Measurements from ENCODE around the gene PSMG1. TPM values are rescaled to one million over a fixed set of nuclear protein-coding genes. Genes with fewer than 3 reads are reported as not detected.

The PSMG1 gene
- total RNA-seq, 3 donors from 2014 or later = 66.4 to 95.3 (median 88.8) TPM

DNA sequence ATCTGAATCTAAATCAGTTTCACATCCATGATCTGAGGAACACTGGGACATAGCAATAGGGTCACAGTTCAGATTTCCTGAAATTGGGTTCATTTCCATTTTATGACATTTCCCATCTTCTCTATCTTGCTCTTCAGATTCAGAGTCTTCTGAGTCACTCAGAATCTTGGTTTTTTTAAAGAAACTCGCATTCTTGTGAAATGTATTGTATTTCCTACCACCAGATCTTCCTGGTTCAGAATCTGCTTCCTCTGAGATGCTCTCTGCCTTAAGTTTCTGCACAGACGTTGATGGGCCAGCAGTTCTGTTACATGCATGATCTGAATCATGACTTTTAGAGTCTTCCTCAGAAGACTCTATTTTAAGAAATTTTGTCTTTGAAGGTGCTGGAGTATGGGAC lies 15.5 kb upstream of the PSMG1 start:
- Mint-ChIP-seq H3K4me3 (no peak overlapping the region), H3K36me3 (ENCODE audit: insufficient read depth) (peaks cover 57% of the 10 kb centered on the region), H3K9me3 (no peaks in the 10 kb centered on the region), H3K27me3 (ENCODE audit: low read depth) (no peaks in the 10 kb centered on the region), H3K4me1 (ENCODE audit: low read depth) (peaks cover 18% of the 10 kb centered on the region)
- DNase-seq = no peak
- ATAC-seq = no peak

DNA sequence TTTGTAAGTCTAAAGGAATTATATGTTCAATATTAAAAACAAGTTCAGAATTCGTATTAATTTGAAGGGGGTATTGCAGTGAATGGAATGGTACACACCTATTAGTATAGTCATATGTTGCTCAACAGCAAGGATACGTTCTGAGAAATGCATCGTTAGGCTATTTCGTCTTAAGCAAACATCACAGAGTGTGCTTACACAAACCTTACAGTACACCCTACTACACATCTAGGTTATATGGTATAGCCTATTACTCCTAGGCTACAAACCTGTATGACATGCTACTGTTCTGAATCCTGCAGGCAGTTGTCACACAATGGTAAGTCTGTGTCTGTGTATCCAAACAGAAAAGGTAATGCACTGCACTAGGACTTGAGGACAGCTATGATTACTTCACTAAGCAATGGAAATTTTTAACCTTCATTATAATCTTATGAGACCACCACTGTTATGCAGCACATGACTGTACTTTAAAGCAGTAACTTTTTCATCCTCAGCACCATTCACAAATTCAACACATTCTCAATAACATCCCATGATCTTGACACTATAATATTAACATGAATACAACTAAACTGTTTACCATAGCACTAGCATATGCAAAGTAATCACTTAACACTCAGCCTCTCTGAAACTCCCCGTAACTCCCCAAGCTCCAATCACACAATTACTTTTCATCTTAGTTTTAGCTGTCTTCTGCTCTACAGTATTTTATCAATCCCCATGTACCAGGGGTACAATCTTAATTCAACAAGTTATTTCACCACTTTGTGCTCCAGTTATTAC lies 14.4 kb upstream of the PSMG1 start:
- H3K36me3 Mint-ChIP-seq (ENCODE audit: insufficient read depth) = peaks cover 56% of the 10 kb centered on the region
- H3K9me3 Mint-ChIP-seq = no peaks in the 10 kb centered on the region
- DNase-seq (no peak), ATAC-seq (no peak)
- H3K4me1 Mint-ChIP-seq (ENCODE audit: low read depth) = peaks cover 18% of the 10 kb centered on the region
- H3K27me3 Mint-ChIP-seq (ENCODE audit: low read depth) = no peaks in the 10 kb centered on the region
- H3K4me3 Mint-ChIP-seq = no peak overlapping the region

DNA sequence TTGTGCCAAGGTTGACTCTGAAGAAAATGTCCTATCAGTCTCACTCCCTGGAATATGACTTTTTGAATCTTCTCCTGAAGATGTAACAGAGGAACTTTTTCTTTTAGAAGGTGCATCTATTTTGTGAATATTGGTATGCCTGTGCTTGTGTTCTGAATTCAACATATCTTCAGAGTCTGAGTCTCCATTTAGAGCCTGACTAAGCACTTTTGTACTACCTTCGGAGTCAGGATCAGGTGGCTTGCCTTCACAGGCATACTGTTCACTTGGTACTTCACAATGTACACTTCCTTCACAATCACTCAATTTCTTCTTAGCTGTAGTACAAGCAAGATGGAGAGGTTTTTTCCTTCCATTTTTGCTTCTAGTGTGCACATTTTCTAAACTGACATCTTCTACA lies 13.6 kb upstream of the PSMG1 start:
- H3K27me3 Mint-ChIP-seq (ENCODE audit: low read depth) = no peaks in the 10 kb centered on the region
- peaks cover 18% of the 10 kb centered on the region for H3K4me1 Mint-ChIP-seq (ENCODE audit: low read depth)
- no peak for ATAC-seq
- H3K4me3 Mint-ChIP-seq = no peak overlapping the region
- H3K9me3 Mint-ChIP-seq = no peaks in the 10 kb centered on the region
- peaks cover 53% of the 10 kb centered on the region for H3K36me3 Mint-ChIP-seq (ENCODE audit: insufficient read depth)
- DNase-seq = no peak

DNA sequence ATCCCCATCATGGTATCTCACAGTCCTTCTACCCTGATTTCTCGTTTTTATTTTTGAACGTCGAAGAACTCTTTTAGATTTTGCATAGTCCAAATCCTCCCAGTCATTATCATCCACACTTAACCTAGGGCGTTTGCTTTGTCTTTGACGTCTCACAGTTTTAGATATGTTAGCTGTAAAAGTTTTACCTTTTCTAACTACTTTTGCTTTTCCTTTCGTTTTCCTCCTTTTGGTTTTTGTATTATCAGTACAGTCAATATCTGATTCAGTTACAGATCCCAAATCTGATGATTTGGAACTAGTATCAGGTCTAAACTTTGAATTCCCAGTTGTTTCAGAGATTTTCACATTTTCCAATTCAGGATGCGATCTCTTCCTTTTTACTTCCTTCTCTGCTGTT lies 13.1 kb upstream of the PSMG1 start:
- H3K36me3 Mint-ChIP-seq (ENCODE audit: insufficient read depth) = peaks cover 48% of the 10 kb centered on the region
- H3K9me3 Mint-ChIP-seq = no peaks in the 10 kb centered on the region
- H3K4me1 Mint-ChIP-seq (ENCODE audit: low read depth) = peaks cover 18% of the 10 kb centered on the region
- DNase-seq = no peak
- ATAC-seq = peak in 1 of 2 donors; percentile 61
- no peaks in the 10 kb centered on the region for H3K27me3 Mint-ChIP-seq (ENCODE audit: low read depth)
- peak overlapping the region; percentile 24 for H3K4me3 Mint-ChIP-seq

DNA sequence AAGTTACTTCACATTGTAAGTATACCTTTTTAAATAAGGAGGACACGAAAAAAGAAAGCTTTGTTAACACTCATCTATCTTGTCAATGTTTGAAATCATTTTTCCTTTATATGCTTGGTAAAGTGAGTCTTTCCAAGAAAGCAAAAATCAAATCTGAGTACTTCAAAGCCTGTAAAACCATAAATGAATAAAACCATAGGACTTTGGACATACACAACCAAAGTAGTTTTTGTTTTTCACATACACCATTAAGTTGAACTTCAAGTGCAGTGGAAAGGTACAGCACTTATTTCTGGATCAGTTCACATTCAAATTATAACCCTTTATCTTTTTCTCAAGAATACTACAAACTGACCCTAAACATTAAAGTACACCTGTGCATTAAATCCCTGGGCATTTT lies 10.1 kb upstream of the PSMG1 start:
- Mint-ChIP-seq H3K9me3 (no peaks in the 10 kb centered on the region), H3K36me3 (ENCODE audit: insufficient read depth) (peaks cover 34% of the 10 kb centered on the region), H3K27me3 (ENCODE audit: low read depth) (no peaks in the 10 kb centered on the region), H3K4me3 (no peak overlapping the region), H3K4me1 (ENCODE audit: low read depth) (peaks cover 36% of the 10 kb centered on the region)
- no peak for DNase-seq
- no peak for ATAC-seq

DNA sequence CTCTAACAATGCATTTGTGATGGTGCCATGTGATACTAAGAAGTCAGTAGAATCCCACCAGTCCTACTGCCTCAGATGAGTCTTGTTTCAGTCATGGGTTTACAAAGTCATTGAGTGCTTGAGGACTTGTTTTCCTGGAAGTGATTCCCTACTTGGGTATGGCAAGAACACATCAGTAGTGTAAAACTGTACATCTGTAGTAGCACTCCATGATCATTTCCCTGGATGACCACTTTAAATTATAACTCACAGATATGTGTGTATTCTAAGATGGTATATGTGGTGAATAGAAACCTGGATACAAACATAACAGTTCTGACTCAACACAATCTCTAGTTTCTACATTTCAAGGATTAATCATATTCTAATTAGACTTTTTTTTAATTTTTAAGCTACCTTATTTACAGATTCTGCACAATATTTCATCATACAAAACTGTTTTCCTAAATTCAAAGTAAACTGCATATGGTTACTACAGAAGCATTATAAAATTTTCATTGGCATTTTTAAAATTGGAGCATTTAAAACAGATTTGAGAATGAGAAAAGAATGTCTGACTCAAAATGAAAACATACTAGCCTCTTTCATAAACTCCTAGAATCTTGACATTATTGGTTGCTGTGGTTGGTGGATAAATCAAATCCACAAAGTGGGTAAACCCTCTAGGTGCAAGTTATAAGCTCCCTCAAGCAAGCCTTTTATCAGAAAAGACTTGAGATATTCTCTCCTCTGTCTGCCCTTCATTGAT lies 6.8 kb upstream of the PSMG1 start:
- Mint-ChIP-seq H3K9me3 (no peaks in the 10 kb centered on the region), H3K4me3 (no peak overlapping the region), H3K27me3 (ENCODE audit: low read depth) (no peaks in the 10 kb centered on the region), H3K4me1 (ENCODE audit: low read depth) (peaks cover 42% of the 10 kb centered on the region), H3K36me3 (ENCODE audit: insufficient read depth) (peaks cover 10% of the 10 kb centered on the region)
- DNase-seq (no peak), ATAC-seq (peak; percentile 78 to 89)

DNA sequence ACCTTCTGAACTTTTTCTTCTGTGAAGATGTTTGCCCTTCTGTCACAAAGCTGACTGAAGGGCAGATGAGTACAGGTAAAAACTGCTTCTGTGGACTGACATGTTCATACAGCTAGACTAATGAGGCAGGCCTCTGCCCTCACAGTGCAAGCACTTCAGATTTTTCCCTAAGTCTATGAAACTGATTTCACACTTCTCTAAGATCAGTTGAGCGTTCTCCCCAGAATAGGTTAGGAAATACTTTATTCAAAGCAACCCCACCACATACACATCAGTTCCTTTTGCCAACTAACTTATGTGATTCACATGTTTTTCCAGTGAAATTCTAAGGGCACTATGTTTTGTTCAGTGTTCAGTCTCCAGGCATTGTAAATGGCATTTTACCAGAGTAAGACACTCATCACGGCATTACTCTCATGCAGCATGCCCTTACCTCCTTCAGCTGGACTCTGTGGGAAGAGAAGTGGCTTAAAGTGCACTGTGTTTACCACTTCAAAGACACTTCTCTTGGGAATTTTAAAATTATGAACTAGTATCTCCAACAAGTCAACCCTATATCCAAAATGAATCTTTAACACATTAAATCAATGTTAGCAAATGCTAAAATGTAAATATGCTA lies 5.4 kb upstream of the PSMG1 start:
- Mint-ChIP-seq H3K36me3 (ENCODE audit: insufficient read depth) (peaks cover 4% of the 10 kb centered on the region), H3K9me3 (no peaks in the 10 kb centered on the region), H3K4me3 (no peak overlapping the region), H3K4me1 (ENCODE audit: low read depth) (peaks cover 51% of the 10 kb centered on the region), H3K27me3 (ENCODE audit: low read depth) (no peaks in the 10 kb centered on the region)
- ATAC-seq (peak; percentile 2 to 27), DNase-seq (no peak)

DNA sequence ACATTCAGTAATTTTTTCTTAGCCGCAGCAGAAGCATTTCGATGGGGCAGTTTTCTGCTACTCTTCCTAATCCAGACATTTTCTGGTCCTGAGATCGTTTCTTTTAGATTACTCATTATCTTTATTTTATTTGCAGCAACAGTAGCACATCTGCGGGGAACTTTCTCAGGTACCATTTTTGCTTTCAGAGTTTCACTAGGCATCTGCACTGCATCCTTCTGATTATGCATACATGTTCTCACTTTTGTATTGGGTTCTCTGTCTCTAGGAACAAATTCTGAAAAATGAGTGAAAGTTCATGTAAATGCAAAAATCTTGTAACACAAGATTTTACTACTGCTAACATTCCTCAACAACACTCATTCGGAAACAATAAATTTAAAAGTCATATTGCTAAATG lies 3.9 kb upstream of the PSMG1 start:
- Mint-ChIP-seq H3K27me3 (ENCODE audit: low read depth) (no peaks in the 10 kb centered on the region), H3K36me3 (ENCODE audit: insufficient read depth) (no peaks in the 10 kb centered on the region), H3K9me3 (no peaks in the 10 kb centered on the region), H3K4me1 (ENCODE audit: low read depth) (peaks cover 56% of the 10 kb centered on the region), H3K4me3 (no peak overlapping the region)
- ATAC-seq (no peak), DNase-seq (no peak)

DNA sequence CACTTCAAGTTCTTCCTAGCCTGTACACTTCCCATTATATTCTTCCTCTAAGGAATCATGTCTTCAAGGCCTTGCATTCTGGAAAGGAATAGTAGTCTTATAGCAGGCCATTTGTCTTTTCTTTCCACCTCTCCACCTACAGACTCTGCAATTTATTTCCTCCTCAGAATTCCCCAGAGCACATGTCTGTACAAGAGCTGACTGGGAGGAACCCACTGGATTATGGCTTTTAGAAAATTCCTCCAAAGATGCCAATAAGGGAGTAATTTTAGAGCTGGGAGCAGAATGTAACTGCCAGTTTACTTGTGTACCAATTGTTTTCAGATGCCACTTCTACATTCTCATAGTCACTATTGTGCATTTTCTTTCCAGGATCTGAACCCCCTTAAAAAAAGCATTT lies 3.4 kb upstream of the PSMG1 start:
- Mint-ChIP-seq H3K27me3 (ENCODE audit: low read depth) (no peaks in the 10 kb centered on the region), H3K4me3 (no peak overlapping the region), H3K36me3 (ENCODE audit: insufficient read depth) (no peaks in the 10 kb centered on the region), H3K9me3 (no peaks in the 10 kb centered on the region), H3K4me1 (ENCODE audit: low read depth) (peaks cover 61% of the 10 kb centered on the region)
- DNase-seq (no peak), ATAC-seq (no peak)

DNA sequence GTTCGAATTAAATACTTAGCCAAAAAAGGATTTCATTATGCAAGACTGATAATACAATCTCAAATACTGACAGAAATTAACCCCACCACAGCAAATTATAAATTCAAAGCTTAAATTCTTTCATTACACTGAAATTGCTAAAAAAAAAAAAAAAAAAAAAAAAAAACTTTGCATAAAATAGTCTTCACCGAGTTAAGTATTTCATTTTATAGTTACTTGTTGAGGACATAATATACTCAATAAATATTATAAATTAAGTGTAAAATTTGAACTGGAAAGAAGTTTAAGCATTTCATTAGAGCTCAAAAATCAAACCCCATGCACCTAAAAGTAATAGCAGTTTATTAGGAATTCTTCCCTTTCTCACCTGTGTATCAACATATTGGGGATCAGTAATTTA lies 1.9 kb upstream of the PSMG1 start:
- DNase-seq (no peak), ATAC-seq (no peak)
- Mint-ChIP-seq H3K9me3 (no peaks in the 10 kb centered on the region), H3K36me3 (ENCODE audit: insufficient read depth) (peaks cover 6% of the 10 kb centered on the region), H3K27me3 (ENCODE audit: low read depth) (no peaks in the 10 kb centered on the region), H3K4me3 (no peak overlapping the region), H3K4me1 (ENCODE audit: low read depth) (peaks cover 62% of the 10 kb centered on the region)

DNA sequence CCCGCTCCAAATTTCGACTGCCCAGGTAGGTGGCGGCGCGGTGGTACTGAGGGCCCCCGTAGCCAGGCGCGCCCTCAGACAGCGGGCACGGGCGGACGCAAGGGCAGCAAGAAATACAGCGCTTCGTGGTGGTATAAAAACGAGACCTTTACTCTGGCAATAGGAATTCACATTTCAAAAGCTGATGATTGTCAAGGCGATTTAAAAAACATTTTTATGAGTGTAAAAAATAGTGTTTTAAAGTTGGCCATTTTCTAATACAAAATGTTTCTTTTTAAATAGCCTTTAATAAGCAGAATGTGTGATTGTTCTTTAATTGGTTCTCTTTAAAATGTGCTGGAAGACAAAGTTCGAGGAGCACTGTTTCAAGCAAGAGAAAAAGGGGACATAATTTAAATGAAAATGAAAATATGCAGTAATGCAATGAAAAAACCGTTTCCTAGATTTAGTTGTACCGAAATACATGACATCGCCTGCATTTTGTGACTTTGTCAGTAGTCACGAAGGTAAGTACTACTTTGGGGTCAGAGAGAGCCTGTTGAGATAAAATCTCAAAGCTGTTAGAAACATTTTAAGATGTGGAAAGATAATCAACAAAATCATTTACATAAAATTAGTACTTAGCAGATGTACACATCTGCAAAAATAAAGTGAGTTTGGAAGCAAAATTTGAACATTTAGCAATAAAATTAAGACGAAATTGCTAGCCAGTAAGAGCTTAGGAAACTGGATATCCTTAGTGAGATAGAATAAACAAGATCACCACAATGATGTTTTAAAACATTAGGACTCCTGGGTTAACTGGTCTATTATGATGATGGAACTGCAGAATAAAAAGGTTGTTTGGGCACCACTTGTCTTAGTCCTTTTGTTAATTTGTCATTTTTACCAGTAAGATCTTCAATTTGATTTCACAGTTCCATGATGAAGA lies 1.1 kb upstream of the PSMG1 start:
- H3K4me1 Mint-ChIP-seq (ENCODE audit: low read depth) = peaks cover 59% of the 10 kb centered on the region
- DNase-seq (no peak), ATAC-seq (no peak)
- peak overlapping the region; percentile 99 for H3K4me3 Mint-ChIP-seq
- H3K36me3 Mint-ChIP-seq (ENCODE audit: insufficient read depth) = peaks cover 10% of the 10 kb centered on the region
- H3K27me3 Mint-ChIP-seq (ENCODE audit: low read depth) = no peaks in the 10 kb centered on the region
- H3K9me3 Mint-ChIP-seq = no peaks in the 10 kb centered on the region

DNA sequence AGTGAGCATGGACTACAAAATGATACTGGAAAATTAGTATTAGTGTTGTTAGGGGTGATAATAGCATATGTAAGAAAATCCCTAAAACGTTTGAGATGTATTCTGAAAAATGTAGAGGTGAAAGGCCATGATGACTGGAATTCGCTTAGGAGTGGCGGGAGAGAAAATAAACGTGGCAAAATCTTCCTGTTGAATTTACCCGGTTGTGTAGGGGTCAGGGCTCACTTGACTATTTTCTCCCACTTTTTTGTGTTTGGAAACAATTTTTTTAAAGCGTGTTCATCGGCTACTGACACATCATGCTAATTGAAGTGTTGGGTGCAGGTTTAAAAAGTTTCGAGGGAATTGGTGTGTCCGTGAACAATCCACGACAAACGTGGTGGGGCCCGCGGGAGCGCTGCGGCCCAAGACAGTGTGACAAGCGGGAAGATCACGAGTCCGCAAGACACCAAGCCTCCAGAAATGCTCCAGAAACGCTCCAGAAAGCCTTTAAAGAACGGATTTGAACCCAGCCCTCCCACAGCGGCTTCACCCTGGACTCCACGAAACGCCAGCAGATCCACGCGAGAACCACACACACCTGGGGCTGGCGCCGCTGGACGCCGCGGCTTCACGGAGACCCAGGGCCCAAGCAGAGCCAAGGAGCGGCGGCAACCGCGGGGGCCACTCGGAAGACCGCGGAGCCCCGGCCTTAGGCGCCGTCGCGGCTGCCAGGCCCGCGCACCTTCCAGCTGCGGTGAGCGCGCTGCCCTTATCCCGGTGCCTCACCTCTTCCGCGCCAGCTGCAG lies 573 bp downstream of the PSMG1 start:
- H3K9me3 Mint-ChIP-seq = no peaks in the 10 kb centered on the region
- DNase-seq = peak; percentile 6

DNA sequence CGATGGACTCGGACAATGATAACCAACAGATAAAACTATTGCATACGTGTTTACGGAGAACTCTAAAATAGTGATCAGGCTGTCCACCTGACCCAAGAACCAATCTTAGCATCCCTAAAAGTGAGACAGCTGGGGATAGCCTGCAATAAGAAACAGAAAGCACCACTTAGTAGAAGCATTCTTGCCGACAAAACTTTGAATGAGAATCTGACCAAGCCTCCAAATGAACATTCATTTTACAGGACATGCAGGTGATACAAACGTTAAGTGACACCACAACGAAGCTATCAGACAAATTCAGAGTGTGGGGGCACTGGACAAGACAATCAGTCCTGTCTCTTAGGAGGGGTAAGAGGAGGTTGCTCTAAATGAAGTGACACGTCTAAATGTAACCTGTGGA lies 1.2 kb downstream of the PSMG1 start:
- H3K9me3 Mint-ChIP-seq = no peaks in the 10 kb centered on the region
- H3K4me3 Mint-ChIP-seq = peak overlapping the region; percentile 99
- ATAC-seq (no peak), DNase-seq (no peak)
- no peaks in the 10 kb centered on the region for H3K27me3 Mint-ChIP-seq (ENCODE audit: low read depth)
- H3K4me1 Mint-ChIP-seq (ENCODE audit: low read depth) = peaks cover 43% of the 10 kb centered on the region
- H3K36me3 Mint-ChIP-seq (ENCODE audit: insufficient read depth) = peaks cover 13% of the 10 kb centered on the region

More for the DNA sequence above, 573 bp downstream of the PSMG1 start:
- Mint-ChIP-seq H3K27me3 (ENCODE audit: low read depth) (no peaks in the 10 kb centered on the region), H3K36me3 (ENCODE audit: insufficient read depth) (peaks cover 13% of the 10 kb centered on the region), H3K4me1 (ENCODE audit: low read depth) (peaks cover 48% of the 10 kb centered on the region), H3K4me3 (peak overlapping the region; percentile 99)
- ATAC-seq = peak; percentile 58 to 62

All from activated T-cell treated with anti-CD3 and anti-CD28 coated beads, Interleukin-2, amount 50 U/mL, for 4 hours (primary cell).